ENCODE data around the gene MMEL1.
"Not testable (repeated sequence)": the region's sequence is repeated elsewhere in the genome, so short reads cannot be mapped to it uniquely, and the experiment has no call there.

- not testable (repeated sequence) for TF ChIP-seq CTCF, POLR2A (IDR thresholded peaks at IDR 0.05)
Observed at GRCh38 chr1:2553076-2553475, 79.7 kb downstream of the MMEL1 start.
